ENCODE results near the gene HDDC2. TPM values are rescaled to one million over a fixed set of nuclear protein-coding genes. Genes with fewer than 3 reads are reported as not detected.

The HDDC2 gene
- total RNA-seq, 4 donors from 2014 or later: 58.9 to 89.5 (median 78.9) TPM

DNA sequence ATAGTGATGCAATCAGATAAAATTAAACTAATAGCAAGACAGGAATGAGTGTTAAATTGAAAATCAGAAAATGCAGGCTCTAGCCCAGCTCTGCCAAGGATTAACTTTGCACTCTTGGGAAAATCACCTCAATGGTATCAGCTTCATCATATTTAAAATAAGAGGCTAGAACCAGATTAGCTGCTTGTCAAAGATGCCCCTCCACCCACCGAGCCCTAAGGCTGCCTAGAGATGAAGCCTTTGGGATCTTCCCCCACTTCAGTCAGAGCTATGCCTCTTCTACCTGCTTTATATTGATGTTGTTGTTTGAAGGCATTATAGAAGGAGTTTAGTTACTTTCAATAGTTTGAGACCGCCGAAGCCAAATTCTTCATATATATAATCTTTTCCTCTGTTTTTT is 47.4 kb downstream of the HDDC2 start:
- H3K27me3 ChIP-seq: no peaks in the 10 kb centered on the region
- 95 to 97% methylated on average over 3 of the region's 3 CpGs for WGBS, 2 donors
- DNase-seq: no peak
- no peaks in the 10 kb centered on the region for H3K9me3 ChIP-seq
- H3K4me1 ChIP-seq: peaks cover 5 to 7% of the 10 kb centered on the region in 2 donors
- H3K36me3 ChIP-seq: no peaks in the 10 kb centered on the region
- H3K27ac ChIP-seq: no peak overlapping the region
- H3K4me3 ChIP-seq (replicated peaks in 1 of 3): no peak overlapping the region
- TF ChIP-seq POLR2A (IDR thresholded peaks at IDR 0.05): no peak
- TF ChIP-seq, protein P1, sequence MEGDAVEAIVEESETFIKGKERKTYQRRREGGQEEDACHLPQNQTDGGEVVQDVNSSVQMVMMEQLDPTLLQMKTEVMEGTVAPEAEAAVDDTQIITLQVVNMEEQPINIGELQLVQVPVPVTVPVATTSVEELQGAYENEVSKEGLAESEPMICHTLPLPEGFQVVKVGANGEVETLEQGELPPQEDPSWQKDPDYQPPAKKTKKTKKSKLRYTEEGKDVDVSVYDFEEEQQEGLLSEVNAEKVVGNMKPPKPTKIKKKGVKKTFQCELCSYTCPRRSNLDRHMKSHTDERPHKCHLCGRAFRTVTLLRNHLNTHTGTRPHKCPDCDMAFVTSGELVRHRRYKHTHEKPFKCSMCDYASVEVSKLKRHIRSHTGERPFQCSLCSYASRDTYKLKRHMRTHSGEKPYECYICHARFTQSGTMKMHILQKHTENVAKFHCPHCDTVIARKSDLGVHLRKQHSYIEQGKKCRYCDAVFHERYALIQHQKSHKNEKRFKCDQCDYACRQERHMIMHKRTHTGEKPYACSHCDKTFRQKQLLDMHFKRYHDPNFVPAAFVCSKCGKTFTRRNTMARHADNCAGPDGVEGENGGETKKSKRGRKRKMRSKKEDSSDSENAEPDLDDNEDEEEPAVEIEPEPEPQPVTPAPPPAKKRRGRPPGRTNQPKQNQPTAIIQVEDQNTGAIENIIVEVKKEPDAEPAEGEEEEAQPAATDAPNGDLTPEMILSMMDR (IDR thresholded peaks at IDR 0.05): no peak
- intact Hi-C loops (cut with DNase I): no loop called here

DNA sequence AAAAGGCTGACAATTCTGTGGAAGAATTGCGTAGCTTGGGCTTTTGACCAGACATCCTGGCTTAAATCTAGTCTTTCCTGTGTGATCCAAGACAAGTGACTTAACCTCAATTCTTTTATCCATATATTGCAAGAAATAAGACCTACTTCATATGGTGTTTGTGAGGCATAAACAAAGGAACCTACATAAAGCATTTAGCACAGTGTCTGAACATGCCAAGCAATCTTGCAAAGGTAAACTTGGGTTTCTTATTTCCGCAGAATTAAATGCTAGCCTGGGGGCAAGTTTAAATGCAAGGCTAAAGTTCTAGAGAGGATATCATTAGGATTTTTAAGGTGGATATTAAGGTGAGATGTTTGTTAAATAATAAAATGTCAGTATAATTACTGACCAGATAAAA is 47.9 kb downstream of the HDDC2 start:
- TF ChIP-seq, protein P1 (IDR thresholded peaks at IDR 0.05): no peak
- no peak for TF ChIP-seq POLR2A (IDR thresholded peaks at IDR 0.05)
- WGBS, 2 donors: 96 to 97% methylated on average over 2 of the region's 2 CpGs

DNA sequence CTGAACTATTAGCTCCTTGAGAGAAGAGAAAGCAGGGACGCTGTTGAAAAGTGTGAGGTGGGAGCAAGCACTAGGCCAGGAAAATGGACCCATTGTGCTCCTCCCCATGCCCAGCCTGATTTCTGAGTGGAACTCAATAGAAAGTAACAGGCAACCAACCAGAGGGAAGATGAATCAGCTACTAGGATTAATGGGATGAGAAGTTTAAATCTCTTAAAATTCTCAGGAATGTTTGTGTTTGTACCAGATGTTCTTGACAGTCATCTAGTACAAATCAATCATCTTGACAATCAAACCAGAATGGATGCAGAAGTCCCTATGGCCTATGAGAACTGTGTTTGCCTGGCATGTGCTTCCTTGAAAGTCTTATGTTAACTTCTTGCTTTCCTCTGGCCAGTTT is 48.9 kb downstream of the HDDC2 start:
- Histone ChIP-seq H3K27me3 (no peaks in the 10 kb centered on the region), H3K4me1 (peaks cover 5 to 7% of the 10 kb centered on the region in 2 donors), H3K9me3 (no peaks in the 10 kb centered on the region), H3K4me3 (replicated peaks in 1 of 3) (no peak overlapping the region), H3K36me3 (no peaks in the 10 kb centered on the region), H3K27ac (no peak overlapping the region)
- intact Hi-C loops (cut with DNase I): no loop called here
- 93 to 97% methylated on average over 1 of the region's 1 CpG for WGBS, 2 donors
- no peak for DNase-seq
- no peak for TF ChIP-seq POLR2A (IDR thresholded peaks at IDR 0.05)
- TF ChIP-seq, protein P1 (IDR thresholded peaks at IDR 0.05): no peak

More for the DNA sequence above, 47.9 kb downstream of the HDDC2 start:
- H3K36me3 ChIP-seq: no peaks in the 10 kb centered on the region
- no peaks in the 10 kb centered on the region for H3K9me3 ChIP-seq
- intact Hi-C loops (cut with DNase I): no loop called here
- DNase-seq: no peak
- no peak overlapping the region for H3K27ac ChIP-seq
- H3K4me3 ChIP-seq (replicated peaks in 1 of 3): no peak overlapping the region
- peaks cover 5 to 7% of the 10 kb centered on the region in 2 donors for H3K4me1 ChIP-seq
- H3K27me3 ChIP-seq: no peaks in the 10 kb centered on the region

DNA sequence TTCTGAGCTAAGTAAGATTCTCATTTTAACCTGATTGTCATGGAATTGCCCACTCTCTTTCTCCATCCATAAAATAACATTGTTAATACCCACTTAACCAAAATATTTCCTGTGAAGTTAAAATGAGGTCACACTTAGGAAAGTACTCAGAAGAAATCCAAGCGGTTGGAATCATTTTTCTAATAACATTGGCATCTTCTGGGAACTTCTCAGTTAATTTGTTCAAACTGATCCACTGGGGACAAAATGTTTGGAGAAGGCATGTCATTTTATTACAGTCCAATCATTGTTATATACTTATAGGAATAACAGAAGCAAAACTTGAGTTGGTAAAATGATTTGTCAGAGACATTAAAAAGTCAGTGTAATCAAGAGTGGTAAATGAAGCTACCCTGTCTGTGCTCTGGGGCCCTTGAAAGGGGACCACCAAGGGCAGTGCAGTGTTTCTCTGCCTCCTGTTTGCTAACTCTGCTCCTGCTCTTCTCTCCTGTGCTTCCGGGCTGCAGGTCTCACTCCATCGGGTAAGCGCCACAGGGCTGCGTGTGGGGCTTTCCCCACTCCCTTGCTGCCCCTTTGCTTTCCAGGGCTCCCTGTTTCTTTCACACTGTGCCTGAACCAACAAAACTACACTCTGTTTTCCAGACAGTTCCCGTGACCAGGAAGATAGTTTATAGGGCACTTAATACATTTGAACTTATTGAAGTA is 50.1 kb downstream of the HDDC2 start:
- no peaks in the 10 kb centered on the region for H3K36me3 ChIP-seq
- H3K4me1 ChIP-seq: peaks cover 5 to 7% of the 10 kb centered on the region in 2 donors
- peak; percentile 20 to 55 for DNase-seq
- TF ChIP-seq, protein P1 (IDR thresholded peaks at IDR 0.05): no peak
- TF ChIP-seq POLR2A (IDR thresholded peaks at IDR 0.05): no peak
- H3K27me3 ChIP-seq: no peaks in the 10 kb centered on the region
- 28 to 37% methylated on average over 6 of the region's 6 CpGs for WGBS, 2 donors
- no peaks in the 10 kb centered on the region for H3K9me3 ChIP-seq
- intact Hi-C loops (cut with DNase I): no loop called here
- no peak overlapping the region for H3K27ac ChIP-seq
- no peak overlapping the region for H3K4me3 ChIP-seq (replicated peaks in 1 of 3)

DNA sequence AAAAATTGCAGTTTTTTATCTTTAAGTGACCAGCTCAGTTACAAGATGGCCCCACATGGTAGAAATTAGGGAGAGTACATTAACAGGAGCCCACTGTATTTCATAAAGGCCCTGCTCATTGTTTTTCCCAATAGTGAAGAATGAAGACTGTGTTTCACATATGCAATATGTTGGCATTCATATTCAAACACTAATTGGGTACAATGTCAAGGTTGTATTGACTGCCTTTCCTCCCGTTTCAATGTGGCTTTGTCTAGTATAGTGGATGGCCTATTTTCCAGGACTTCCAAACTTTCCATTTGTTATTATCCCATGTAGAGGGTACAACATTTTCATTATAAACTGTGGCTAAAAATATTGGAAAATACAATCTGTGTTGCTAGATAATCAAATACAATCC is 51.3 kb downstream of the HDDC2 start:
- H3K27ac ChIP-seq: no peak overlapping the region
- no peaks in the 10 kb centered on the region for H3K9me3 ChIP-seq
- WGBS, 2 donors: 84 to 94% methylated on average over 1 of the region's 1 CpG
- intact Hi-C loops (cut with DNase I): no loop called here
- no peaks in the 10 kb centered on the region for H3K27me3 ChIP-seq
- H3K4me1 ChIP-seq: peaks cover 5 to 7% of the 10 kb centered on the region in 2 donors
- no peaks in the 10 kb centered on the region for H3K36me3 ChIP-seq
- TF ChIP-seq POLR2A (IDR thresholded peaks at IDR 0.05): no peak
- TF ChIP-seq, protein P1 (IDR thresholded peaks at IDR 0.05): no peak
- no peak for DNase-seq
- no peak overlapping the region for H3K4me3 ChIP-seq (replicated peaks in 1 of 3)
